Epithelial cell of prostate (primary cell): Measurements from ENCODE around the gene CALR.
A peak's percentile ranks its signal among the peaks of the same experiment; 100 is the strongest.
"Not testable (repeated sequence)": the region's sequence is repeated elsewhere in the genome, so short reads cannot be mapped to it uniquely, and the experiment has no call there.

Experiments
- DNase-seq: peaks from one replicate; pipeline ENCODE4 v3.0.0-alpha.2; 2011; ENCODE audit warnings: low read depth, low spot score
- H3K27ac ChIP-seq: fragments of 450-650 bp; 2 replicates; pipeline ENCODE4 v1.5.1; 2017; ENCODE audit warnings: mild to moderate bottlenecking

Gene CALR

DNA sequence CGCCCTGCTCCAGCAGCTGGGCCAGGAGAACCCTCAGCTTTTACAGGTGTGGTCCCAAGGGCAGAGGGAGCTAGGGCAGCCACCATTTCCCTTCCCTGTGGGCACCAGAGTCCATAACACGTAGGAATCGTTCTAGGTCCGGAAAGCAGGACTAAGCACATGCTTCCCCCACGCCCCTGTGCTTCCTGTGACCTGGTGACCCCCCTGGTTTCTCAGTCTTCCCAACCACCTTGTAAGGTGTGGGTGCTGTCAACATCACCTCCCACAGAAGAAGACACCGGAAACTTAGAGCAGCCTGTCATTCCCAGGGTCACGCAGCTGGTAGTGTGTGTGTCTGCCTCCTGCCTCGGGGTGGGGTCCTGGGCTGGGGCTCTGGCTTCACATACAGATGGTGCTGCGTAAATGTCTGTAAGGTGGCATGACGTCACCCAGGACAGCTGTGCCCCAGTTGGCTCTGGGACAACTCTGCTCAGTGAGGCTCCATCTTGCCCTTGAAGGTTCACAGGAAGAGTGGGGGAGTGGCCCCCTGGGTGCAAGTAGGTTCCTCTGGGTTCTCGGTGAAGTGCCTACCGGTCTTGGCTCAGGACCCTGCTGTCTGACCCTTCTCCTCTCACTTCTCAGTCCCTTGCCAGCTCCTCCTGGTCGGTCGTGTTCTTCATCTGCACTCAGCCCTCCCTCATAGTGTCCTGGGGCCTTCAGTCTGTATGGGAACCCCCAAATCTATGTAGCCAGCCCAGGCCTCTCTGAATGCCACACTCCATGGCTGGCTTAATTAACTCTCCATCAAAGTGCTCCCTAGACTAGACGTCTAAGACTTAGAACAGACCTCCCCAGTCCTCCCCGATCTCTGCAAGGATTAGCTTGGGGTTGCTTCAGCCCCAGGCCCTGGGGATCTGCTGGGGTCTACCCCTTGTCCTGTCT is 11.2 kb downstream of the CALR start:
- no peak overlapping the region for H3K27ac ChIP-seq
- no peak for DNase-seq

- DNase-seq = not testable (repeated sequence)
- peak overlapping the region; percentile 80 for H3K27ac ChIP-seq
Measured at GRCh38 chr19:12952050-12952449, 13.6 kb downstream of the CALR start.

- DNase-seq = no peak
- peak overlapping the region; percentile 80 for H3K27ac ChIP-seq
Measured at GRCh38 chr19:12952488-12953137, 14.2 kb downstream of the CALR start.

DNA sequence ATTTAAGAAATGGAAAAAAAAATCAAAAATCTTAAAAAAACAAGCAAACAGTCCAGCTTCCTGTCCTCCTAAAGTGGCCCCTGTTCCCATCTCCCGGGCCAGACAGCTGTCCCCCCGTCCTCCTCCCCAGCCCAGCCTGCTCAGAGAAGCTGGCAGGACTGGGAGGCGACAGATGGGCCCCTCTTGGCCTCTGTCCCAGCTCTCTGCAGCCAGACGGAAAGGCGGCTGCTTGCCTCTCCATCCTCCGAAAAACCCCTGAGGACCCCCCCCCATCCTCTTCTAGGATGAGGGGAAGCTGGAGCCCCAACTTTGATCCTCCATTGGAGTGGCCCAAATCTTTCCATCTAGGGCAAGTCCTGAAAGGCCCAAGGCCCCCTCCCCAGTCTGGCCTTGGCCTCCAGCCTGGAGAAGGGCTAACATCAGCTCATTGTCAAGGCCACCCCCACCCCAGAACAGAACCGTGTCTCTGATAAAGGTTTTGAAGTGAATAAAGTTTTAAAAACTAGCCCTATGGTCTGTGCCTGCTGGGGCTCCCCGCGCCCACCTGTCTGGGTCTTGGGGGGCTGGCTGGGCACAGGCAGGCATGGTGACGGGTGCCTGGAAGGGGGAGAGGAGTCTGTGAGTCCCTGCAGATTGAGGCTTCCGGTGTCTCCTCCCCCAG is 14.9 kb downstream of the CALR start:
- DNase-seq = no peak
- peak overlapping the region; percentile 80 for H3K27ac ChIP-seq

DNA sequence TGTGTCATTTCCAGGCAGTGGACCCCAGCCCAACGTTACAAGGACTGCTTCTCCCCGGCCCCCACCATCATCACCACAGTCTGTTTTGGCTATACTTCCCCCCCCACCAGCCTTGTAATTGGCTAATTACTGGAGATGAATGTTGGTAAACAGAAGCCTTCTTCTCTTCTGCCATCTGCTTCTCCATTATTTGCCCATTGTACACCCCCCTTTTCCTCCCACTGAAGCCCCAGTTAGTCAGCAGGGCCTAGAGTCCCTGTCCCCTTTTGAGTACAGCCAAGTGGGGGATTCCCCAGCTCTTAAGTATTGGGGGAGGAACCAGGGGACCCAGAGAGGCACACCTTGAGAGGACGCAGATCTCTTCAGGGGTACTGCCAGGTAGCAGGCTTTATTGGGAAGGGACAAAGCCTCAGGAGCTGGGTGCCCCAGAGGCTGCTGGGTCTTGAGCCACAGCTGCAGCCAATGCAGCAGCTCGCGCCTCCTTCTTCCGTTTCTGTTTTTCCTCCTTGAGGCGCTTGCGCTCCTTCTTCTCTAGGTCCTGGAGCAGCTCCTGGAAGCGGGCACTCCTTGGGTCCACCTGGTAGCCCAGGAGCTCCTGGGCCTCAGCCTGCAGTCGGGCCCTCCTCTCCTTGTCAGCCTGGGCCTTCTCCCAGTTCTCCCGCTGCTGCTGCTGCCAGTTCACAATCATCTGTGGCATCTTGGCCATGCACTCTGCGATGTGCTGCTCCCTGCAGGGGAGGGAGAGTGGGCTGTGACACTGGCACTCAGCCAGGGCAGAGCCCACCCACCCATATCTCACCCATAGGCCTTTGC is 15.6 kb downstream of the CALR start:
- peak overlapping the region; percentile 80 for H3K27ac ChIP-seq
- DNase-seq = no peak

DNA sequence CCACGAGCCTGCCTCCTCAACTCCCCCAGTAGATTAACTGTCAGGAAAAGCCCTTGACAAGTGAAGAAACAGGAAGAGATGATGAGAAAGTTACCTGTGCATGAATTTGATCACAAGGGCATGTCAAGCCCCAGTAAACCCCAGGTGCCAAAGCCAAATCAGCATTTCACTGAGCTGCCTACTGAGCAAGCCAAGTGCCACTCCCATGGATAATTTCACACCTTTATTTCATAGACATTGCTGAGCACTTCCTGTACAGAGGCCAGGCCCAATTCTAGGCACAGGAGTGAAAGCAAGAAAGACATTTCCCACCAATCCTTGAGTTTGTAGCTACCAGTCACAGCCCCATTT is 16.2 kb downstream of the CALR start:
- peak overlapping the region; percentile 80 for H3K27ac ChIP-seq
- DNase-seq = no peak

- H3K27ac ChIP-seq = peak overlapping the region; percentile 80
Measured at GRCh38 chr19:12955575-12955974, 17.2 kb downstream of the CALR start.

GRCh38 chr19:12955996-12956395 is 17.6 kb downstream of the CALR start:
- no peak for DNase-seq
- peak overlapping the region; percentile 80 for H3K27ac ChIP-seq

More at GRCh38 chr19:12955575-12955974, 17.2 kb downstream of the CALR start:
- DNase-seq = not testable (repeated sequence)

DNA sequence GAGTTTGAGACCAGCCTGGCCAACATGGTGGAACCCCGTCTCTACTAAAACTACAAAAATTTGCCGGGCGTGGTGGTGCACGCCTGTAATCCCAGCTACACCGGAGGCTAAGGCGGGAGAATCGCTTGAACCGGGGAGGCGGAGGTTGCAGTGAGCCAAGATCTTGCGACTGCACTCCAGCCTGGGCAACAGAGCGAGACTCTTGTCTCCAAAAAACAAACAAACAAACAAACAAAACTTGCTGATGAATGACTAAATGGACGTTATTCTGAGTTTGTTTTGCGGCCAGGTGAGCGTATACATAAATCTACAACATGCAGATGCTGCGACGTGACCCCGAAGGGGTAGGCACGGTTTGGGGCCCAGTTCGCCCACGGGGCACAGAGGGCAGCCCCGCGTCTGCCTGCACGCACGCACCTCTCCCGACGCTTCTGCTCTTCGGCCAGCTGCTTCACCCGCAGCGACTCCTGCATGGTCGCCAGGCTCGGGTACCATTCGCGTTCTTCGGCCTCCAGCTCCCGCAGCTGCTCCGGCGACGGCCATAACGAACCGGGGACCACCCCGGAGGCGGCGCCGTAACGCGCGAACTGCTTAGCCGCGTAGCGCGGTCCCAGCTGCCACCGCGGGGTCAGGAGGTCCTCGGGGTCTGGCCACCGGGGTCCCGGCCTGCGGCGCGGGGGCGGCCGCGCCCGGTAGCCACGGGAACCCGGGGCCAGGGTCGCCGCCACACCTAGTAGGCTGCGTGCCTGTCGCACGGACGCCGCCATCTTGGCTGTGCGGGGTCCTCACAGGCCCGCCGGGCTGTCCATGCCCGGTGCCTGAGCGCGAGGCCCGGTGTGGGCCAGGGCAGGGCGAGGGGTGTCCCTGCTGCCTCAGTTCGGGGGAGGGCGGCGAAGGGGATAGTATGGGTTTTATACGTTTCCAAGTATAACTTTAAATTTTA is 18.3 kb downstream of the CALR start, which contains the start of gene GADD45GIP1:
Gene GADD45GIP1 (minus strand): TSS at position 778 of the 943 bp plus-strand sequence. CDS start 11 bp downstream, at position 767.
- no peak for DNase-seq
- peak within 1 kb of the TSS; percentile 80 for H3K27ac ChIP-seq

- H3K27ac ChIP-seq = peak overlapping the region; percentile 80
- DNase-seq = not testable (repeated sequence)
Measured at GRCh38 chr19:12957389-12957952, 19.1 kb downstream of the CALR start.

- no peak overlapping the region for H3K27ac ChIP-seq
- DNase-seq = no peak
Measured at GRCh38 chr19:12959481-12959880, 21.1 kb downstream of the CALR start.

DNA sequence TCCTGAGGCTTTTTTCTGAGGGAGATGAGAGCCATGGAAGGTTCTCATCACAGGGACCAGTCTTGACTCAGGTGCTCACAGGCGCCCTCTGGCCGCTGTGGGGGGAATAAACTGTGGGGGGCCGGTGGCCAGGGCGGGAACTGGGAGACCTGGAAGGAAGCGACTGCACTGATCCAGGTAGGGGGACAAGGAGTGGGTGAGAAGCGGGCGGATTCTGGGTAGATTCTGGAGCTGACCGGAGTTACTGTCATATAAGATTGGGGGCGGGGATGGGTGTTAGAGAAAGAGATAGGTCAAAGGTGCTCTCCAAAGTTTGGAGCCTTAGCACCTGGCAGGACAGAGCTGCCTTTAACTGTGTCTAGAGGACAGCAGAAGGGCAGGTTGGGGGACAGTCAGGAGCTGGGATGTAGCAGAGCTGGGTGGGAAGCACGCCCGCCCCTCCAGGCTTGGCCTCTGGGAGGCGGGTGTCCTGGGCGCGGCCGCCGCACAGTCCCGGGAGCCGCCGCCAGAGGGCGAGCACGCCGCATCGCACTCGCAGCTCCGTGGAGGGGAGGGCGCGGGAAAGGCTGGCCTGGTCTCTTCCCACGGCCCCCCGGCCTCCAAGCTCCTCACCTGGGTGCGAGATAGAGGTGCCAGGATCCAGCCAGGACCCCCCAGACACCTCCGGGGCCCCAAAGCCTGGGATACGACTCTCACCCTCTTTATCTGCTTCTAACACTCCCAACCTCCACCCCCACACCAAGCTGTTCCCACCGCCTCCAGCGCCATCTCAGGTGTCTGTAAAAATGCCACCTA is 26.8 kb downstream of the CALR start:
- H3K27ac ChIP-seq = peak overlapping the region; percentile 24
- no peak for DNase-seq

DNA sequence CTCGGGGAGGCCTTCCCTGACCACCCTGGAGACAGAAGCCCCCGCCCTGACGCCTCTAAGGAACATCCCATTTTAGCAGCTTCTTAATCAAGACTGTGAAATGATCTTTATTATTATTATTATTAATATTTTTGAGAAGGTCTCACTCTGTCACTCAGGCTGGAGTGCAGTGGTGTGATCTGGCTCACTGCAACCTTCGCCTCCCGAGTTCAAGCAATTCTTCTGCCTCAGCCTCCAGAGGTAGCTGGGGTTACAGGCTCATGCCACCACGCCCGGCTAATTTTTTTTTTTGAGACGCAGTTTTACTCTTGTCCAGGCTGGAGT is 27.4 kb downstream of the CALR start:
- no peak for DNase-seq
- no peak overlapping the region for H3K27ac ChIP-seq

DNA sequence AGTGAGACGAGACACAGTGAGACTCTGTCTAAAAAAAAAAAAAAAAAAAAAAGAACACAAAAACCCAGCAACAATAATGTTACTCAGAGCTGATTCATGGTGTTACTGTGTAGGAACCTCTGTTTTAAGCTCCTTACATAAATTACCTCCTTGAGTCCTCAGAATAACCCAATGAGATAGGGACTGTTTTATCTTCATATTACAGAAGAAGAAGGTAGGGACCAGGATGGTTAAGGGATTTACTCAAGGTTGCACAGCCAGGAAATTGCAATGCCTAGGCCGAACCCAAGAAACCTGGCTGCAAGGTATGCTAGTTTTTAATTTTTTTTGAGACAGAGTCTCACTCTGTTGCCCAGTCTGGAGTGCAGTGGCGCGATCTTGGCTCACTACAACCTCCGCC is 29.5 kb downstream of the CALR start:
- no peak for DNase-seq
- no peak overlapping the region for H3K27ac ChIP-seq

DNA sequence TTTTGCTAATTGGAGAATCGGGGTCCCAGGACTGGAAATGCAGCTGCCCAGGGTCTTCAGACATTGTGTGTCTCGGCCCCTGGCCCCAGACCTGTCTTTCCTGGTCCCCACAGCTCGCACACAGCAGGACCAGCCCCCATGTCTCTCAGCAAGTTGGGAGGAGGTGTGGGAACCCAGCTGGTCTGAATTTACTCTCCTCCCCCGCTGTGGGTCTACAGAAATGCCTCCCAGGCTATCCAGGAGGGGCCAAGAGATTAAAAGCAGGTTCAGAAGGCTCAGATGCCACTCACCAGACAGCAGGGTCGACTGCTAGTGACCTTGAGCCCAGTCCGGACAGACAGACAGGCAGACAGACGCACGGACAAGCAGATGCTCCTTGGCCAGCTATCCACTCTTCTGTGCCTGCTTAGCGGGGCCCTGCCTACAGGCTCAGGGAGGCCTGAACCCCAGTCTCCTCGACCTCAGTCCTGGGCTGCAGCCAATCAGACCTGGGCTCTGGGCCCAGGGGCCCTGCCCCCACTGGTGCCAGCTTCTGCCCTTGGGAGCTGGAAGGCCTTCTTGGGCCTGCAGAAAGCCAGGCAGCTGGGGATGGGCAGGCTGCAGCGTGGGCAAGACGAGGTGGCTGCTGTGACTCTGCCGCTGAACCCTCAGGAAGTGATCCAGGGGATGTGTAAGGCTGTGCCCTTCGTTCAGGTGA is 31.0 kb downstream of the CALR start, which contains the start of gene DAND5:
Gene DAND5 (plus strand): TSS at position 285 of the 697 bp plus-strand sequence. CDS start 85 bp downstream, at position 370.
- no peak within 1 kb of the TSS for H3K27ac ChIP-seq
- DNase-seq = no peak

- DNase-seq = no peak
- no peak overlapping the region for H3K27ac ChIP-seq
Measured at GRCh38 chr19:12970070-12970820, 31.8 kb downstream of the CALR start.

GRCh38 chr19:12973236-12973635 is 34.8 kb downstream of the CALR start:
- no peak overlapping the region for H3K27ac ChIP-seq
- no peak for DNase-seq
